Fibroblast of lung (primary cell): Measurements from ENCODE around the gene PPIG. TPM values are rescaled to one million over a fixed set of nuclear protein-coding genes. Genes with fewer than 3 reads are reported as not detected.
"Not testable (repeated sequence)": the region's sequence is repeated elsewhere in the genome, so short reads cannot be mapped to it uniquely, and the experiment has no call there.

Source experiments
- DNase-seq, 2 donors: peaks; one replicate each; pipeline versions ENCODE4 v3.0.0 to v3.0.0-alpha.2; 2010; ENCODE audit warnings: low read depth in 2 of 2
- H2AFZ ChIP-seq: 2 replicates; pipeline ENCODE4 v1.5.1; 2012; ENCODE audit warnings: low read length, control low read depth, inconsistent platforms
- H3K27ac ChIP-seq: 2 replicates; pipeline ENCODE4 v1.5.1; 2011; ENCODE audit warnings: low read length, control low read depth; ENCODE audit not compliant: insufficient read depth
- H3K27me3 ChIP-seq: 2 replicates; pipeline ENCODE4 v1.5.1; 2011; ENCODE audit warnings: mild to moderate bottlenecking, low read length; ENCODE audit not compliant: control insufficient read depth, insufficient read depth
- H3K36me3 ChIP-seq: 2 replicates; pipeline ENCODE4 v1.5.1; 2011; ENCODE audit warnings: low read length; ENCODE audit not compliant: control insufficient read depth, insufficient read depth
- H3K4me1 ChIP-seq: 2 replicates; pipeline ENCODE4 v1.5.1; 2011; ENCODE audit warnings: low read length; ENCODE audit not compliant: control insufficient read depth, insufficient read depth; ENCODE audit errors: extremely low read depth
- H3K4me2 ChIP-seq: 2 replicates; pipeline ENCODE4 v1.5.1; 2011; ENCODE audit warnings: low read length, control low read depth; ENCODE audit not compliant: insufficient read depth; ENCODE audit errors: extremely low read depth
- H3K4me3 ChIP-seq, 4 experiments: fragments of 200-600 bp in 1 of 4; sonication (generic) in 1 of 4; replicated peaks in 1 of 4; 2 replicates each; pipeline ENCODE4 v1.5.1; 2011 to 2016; ENCODE audit warnings: low read length in 4 of 4, low read depth in 3 of 4, mild to moderate bottlenecking in 3 of 4, control low read depth in 2 of 4, inconsistent platforms in 1 of 4, mixed read lengths in 1 of 4; ENCODE audit not compliant: insufficient read depth in 1 of 4; ENCODE audit errors: control extremely low read depth in 1 of 4
- H3K79me2 ChIP-seq: 2 replicates; pipeline ENCODE4 v1.5.1; 2012; ENCODE audit warnings: mild to moderate bottlenecking, low read length, inconsistent platforms; ENCODE audit not compliant: control insufficient read depth, insufficient read depth
- H3K9ac ChIP-seq: 2 replicates; pipeline ENCODE4 v1.5.1; 2011; ENCODE audit warnings: mild to moderate bottlenecking, low read length, control low read depth; ENCODE audit not compliant: insufficient read depth
- H3K9me3 ChIP-seq: 2 replicates; pipeline ENCODE4 v1.5.1; 2012; ENCODE audit warnings: low read depth, low read length; ENCODE audit not compliant: control insufficient read depth, insufficient read depth
- H4K20me1 ChIP-seq: 2 replicates; pipeline ENCODE4 v1.5.1; 2011; ENCODE audit warnings: low read length; ENCODE audit not compliant: control insufficient read depth, insufficient read depth; ENCODE audit errors: extremely low read depth
- EZH2 ChIP-seq: IDR thresholded peaks from 2 replicates; pipeline ENCODE4 v1.5.1; 2012; ENCODE audit warnings: low read length, control low read depth, mild to moderate bottlenecking; ENCODE audit errors: missing control alignments
- polyA plus RNA-seq, 2 donors: library from polyadenylated mRNA; depleted of rRNA in 1 of 2; stranded (reverse) in 1 of 2; unstranded in 1 of 2; fragments of >200 nt; gene quantifications; 2 replicates each; pipeline ENCODE4 v1.2.1, GENCODE V29; 2011 to 2012; ENCODE audit warnings: missing spikeins in 1 of 2
- total RNA-seq: library from RNA; depleted of rRNA; stranded (reverse); fragments of >200 nt; gene quantifications from 2 replicates; pipeline ENCODE4 v1.2.1, GENCODE V29; 2014
- TF ChIP-seq, protein P1 (sequence below), 2 donors: IDR thresholded peaks in 1 of 2; conservative IDR thresholded peaks in 1 of 2; 1 replicate in 1 of 2; 2 replicates in 1 of 2; pipeline ENCODE4 v1.5.1; 2011 to 2012; ENCODE audit warnings: low read length in 2 of 2, control low read depth in 1 of 2, inconsistent platforms in 1 of 2, low read depth in 1 of 2, mild to moderate bottlenecking in 1 of 2

Gene PPIG
- total and polyA plus RNA-seq, 2 donors (not counting 1 experiment from before 2014, with no cell fraction given) = 31.7 to 45.5 TPM

DNA sequence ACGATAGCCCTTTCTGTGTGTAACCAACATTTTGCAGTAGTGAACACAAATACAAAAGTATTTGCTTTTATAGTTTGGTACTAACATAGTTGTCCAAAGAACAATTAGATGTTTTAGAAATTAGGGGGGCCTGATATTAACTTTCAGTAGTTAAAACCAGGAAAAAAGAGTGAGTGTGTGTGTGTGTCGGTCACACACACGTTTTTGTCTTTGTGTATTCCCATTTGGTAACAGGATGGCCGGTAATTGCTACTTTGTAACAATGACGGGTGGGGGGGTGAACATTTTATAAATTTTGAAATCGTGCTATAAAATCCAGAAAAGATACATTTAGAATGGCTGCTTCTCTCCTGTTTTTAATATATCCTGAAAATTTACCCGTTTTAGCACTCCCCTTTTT, 1.5 kb downstream of the PPIG start:
- Histone ChIP-seq H2AFZ (no peak overlapping the region), H3K9ac (peak overlapping the region; percentile 40), H3K27ac (peak overlapping the region; percentile 93), H3K4me1 (no peaks in the 10 kb centered on the region), H3K36me3 (no peaks in the 10 kb centered on the region), H3K79me2 (peaks cover 57% of the 10 kb centered on the region), H3K9me3 (no peaks in the 10 kb centered on the region), H3K27me3 (no peaks in the 10 kb centered on the region), H3K4me3 (peak overlapping the region; percentile 34 to 98 (median 68)), H3K4me2 (peak overlapping the region; percentile 55), H4K20me1 (no peaks in the 10 kb centered on the region)
- no peak for TF ChIP-seq EZH2
- TF ChIP-seq, protein P1, sequence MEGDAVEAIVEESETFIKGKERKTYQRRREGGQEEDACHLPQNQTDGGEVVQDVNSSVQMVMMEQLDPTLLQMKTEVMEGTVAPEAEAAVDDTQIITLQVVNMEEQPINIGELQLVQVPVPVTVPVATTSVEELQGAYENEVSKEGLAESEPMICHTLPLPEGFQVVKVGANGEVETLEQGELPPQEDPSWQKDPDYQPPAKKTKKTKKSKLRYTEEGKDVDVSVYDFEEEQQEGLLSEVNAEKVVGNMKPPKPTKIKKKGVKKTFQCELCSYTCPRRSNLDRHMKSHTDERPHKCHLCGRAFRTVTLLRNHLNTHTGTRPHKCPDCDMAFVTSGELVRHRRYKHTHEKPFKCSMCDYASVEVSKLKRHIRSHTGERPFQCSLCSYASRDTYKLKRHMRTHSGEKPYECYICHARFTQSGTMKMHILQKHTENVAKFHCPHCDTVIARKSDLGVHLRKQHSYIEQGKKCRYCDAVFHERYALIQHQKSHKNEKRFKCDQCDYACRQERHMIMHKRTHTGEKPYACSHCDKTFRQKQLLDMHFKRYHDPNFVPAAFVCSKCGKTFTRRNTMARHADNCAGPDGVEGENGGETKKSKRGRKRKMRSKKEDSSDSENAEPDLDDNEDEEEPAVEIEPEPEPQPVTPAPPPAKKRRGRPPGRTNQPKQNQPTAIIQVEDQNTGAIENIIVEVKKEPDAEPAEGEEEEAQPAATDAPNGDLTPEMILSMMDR (conservative IDR thresholded peaks at IDR 0.05 in 1 of 2, IDR thresholded peaks at IDR 0.05 in 1 of 2; ENCODE audit: low read depth in 1 of 2, low read length in 2 of 2) = no peak
- DNase-seq = peak in 1 of 2 donors; percentile 4

DNA sequence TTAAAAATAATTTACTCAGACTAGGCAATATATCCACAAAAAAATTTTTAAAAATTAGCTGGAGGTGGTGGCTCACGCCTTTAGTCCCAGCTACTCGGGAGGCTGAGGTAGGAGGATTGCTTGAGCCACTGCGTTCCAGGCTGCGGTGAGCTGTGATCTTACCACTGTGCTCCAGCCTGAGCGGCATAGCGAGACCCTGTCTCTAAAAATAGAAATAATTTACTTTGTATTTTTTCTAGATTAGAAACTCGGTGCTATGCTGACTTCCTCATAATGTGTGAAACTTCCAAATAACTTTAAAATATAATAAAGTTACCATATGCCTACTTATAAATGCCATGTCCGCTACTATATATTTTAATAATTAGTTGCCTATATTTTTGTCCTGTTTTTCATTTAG, 6.7 kb downstream of the PPIG start:
- Histone ChIP-seq H4K20me1 (no peaks in the 10 kb centered on the region), H3K27me3 (no peaks in the 10 kb centered on the region), H3K79me2 (peaks cover 86% of the 10 kb centered on the region), H3K4me2 (no peak overlapping the region), H2AFZ (no peak overlapping the region), H3K4me3 (no peak overlapping the region), H3K4me1 (no peaks in the 10 kb centered on the region), H3K9me3 (no peaks in the 10 kb centered on the region), H3K27ac (no peak overlapping the region), H3K36me3 (no peaks in the 10 kb centered on the region), H3K9ac (no peak overlapping the region)
- DNase-seq = no peak
- no peak for TF ChIP-seq EZH2

- H4K20me1 ChIP-seq, H3K27ac ChIP-seq: not testable (repeated sequence)
Measured at GRCh38 chr2:169596546-169596945, 12.4 kb downstream of the PPIG start.

DNA sequence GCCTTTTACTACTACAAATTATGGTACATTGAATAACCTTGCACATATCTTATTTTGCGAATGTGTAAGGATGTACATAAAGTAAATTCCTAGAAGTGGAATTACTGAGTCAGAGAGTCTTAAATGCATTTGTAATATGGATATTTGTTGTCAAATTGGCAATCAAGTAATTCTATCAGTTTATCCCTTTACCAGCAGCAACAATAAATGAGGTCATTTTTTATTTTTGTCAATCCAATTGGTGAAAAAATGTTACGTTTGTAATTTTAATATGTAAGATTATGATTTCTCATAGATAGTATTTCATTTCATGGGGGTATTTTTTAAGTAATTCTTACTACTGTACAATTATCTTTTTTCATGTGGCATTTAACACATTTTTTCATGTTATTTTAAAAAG, 14.8 kb downstream of the PPIG start:
- DNase-seq = no peak
- H4K20me1 ChIP-seq = no peaks in the 10 kb centered on the region

More at GRCh38 chr2:169596546-169596945, 12.4 kb downstream of the PPIG start:
- H2AFZ ChIP-seq, H3K4me2 ChIP-seq, H3K27me3 ChIP-seq, H3K9ac ChIP-seq, H3K9me3 ChIP-seq, H3K4me1 ChIP-seq, H3K36me3 ChIP-seq, DNase-seq, H3K4me3 ChIP-seq: not testable (repeated sequence)
- H3K79me2 ChIP-seq = peaks cover 84% of the 10 kb centered on the region

More for the DNA sequence above, 14.8 kb downstream of the PPIG start:
- no peaks in the 10 kb centered on the region for H3K27me3 ChIP-seq
- H3K4me2 ChIP-seq = no peak overlapping the region
- no peak overlapping the region for H2AFZ ChIP-seq
- H3K4me1 ChIP-seq = no peaks in the 10 kb centered on the region
- H3K9me3 ChIP-seq = no peaks in the 10 kb centered on the region
- no peak overlapping the region for H3K27ac ChIP-seq
- peaks cover 78% of the 10 kb centered on the region for H3K79me2 ChIP-seq
- TF ChIP-seq, protein P1 (conservative IDR thresholded peaks at IDR 0.05 in 1 of 2, IDR thresholded peaks at IDR 0.05 in 1 of 2; ENCODE audit: low read depth in 1 of 2, low read length in 2 of 2) = no peak
- TF ChIP-seq EZH2 = no peak
- no peak overlapping the region for H3K9ac ChIP-seq
- no peaks in the 10 kb centered on the region for H3K36me3 ChIP-seq
- H3K4me3 ChIP-seq = no peak overlapping the region
